Measurements from ENCODE around the gene ITLN1. TPM values are rescaled to one million over a fixed set of nuclear protein-coding genes. Genes with fewer than 3 reads are reported as not detected.

ITLN1 gene
- total RNA-seq, 2 donors from 2014 or later: not detected

DNA sequence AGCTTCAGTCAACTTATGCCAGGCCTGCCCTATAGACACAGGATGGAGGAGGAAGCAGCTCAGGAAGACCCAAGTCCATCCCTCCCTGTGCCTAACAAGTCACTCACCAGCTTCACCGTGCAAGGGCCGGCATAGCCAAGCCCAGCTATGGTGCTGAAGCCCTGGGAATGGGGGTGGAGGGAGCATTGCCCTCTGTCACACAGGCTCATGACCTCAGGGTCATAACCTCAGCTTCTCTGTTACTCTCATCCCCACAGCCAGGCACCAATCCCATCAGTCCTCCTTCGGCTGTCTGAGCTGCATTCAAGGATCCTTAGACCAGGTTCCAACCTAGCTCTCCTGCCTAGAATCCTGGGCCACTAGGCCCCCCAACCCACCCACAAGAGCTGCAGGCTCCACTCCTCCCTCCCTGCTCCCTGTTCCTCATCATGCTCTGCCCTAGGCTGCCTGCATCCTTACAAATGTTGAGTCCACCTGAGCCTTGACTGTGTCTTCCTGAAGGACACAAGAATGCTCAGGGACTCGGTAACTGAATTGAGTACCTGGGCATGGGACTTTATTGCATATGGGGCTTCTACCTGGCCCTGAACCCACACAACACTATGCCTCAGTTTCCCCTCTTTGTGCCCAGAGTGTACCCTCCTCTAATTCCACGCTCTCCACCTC, 24.0 kb downstream of the ITLN1 start:
- Mint-ChIP-seq H3K36me3 (ENCODE audit: insufficient read depth in 2 of 2) (no peaks in the 10 kb centered on the region), H3K27me3 (ENCODE audit: low read depth) (peaks cover 6% of the 10 kb centered on the region), H3K9me3 (no peaks in the 10 kb centered on the region), H3K4me3 (peak overlapping the region in 1 of 2 donors; percentile 21), H3K27ac (peak overlapping the region; percentile 39), H3K4me1 (ENCODE audit: low read depth) (peaks cover 33% of the 10 kb centered on the region)
- DNase-seq (no peak), ATAC-seq (replicated peaks in 1 of 2) (no peak)

DNA sequence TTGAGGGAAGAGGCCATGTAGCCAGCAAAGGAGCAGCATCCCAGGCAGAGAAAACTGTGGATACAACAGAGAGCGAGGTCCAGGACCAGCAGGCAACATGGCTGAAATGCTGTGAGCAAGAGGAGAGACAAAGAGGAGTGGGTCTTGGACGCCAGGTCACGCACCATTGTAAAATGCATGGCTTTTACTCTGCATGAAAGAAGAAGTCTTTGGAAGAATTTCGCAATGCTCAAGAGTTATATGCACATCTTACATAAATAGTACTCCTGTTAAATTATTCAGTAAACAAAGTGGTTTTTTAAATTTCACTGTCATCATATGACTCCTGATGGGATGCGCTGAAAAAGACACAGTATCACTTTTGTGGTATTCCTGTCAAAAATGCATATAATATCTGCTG, 25.8 kb downstream of the ITLN1 start:
- Mint-ChIP-seq H3K27ac (no peak overlapping the region), H3K27me3 (ENCODE audit: low read depth) (peaks cover 6% of the 10 kb centered on the region), H3K4me3 (no peak overlapping the region), H3K36me3 (ENCODE audit: insufficient read depth in 2 of 2) (no peaks in the 10 kb centered on the region), H3K4me1 (ENCODE audit: low read depth) (peaks cover 29% of the 10 kb centered on the region), H3K9me3 (no peaks in the 10 kb centered on the region)
- DNase-seq: no peak
- no peak for ATAC-seq (replicated peaks in 1 of 2)

DNA sequence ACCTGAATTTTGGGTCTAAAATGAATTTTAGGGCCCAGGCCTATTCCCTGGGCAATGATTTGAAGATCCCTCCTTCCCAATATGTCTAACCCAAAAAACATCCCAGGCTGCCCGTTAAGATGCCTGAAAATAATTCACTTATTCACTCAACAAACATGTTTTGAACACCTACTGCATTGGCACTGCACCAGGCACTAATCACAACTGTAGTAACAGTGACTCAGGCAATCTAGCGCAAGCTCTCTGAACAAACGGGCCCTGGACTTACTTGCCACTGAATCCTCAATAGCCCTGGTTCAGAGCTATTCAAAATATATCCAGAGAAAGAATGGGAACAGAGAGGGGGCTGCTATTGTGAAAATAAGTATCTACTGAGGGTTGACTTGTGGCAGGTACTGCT, 26.5 kb downstream of the ITLN1 start:
- Mint-ChIP-seq H3K27me3 (ENCODE audit: low read depth) (peaks cover under 1% of the 10 kb centered on the region), H3K9me3 (no peaks in the 10 kb centered on the region), H3K4me3 (no peak overlapping the region), H3K27ac (peak overlapping the region; percentile 23), H3K4me1 (ENCODE audit: low read depth) (peaks cover 27% of the 10 kb centered on the region), H3K36me3 (ENCODE audit: insufficient read depth in 2 of 2) (no peaks in the 10 kb centered on the region)
- ATAC-seq (replicated peaks in 1 of 2): no peak
- no peak for DNase-seq

DNA sequence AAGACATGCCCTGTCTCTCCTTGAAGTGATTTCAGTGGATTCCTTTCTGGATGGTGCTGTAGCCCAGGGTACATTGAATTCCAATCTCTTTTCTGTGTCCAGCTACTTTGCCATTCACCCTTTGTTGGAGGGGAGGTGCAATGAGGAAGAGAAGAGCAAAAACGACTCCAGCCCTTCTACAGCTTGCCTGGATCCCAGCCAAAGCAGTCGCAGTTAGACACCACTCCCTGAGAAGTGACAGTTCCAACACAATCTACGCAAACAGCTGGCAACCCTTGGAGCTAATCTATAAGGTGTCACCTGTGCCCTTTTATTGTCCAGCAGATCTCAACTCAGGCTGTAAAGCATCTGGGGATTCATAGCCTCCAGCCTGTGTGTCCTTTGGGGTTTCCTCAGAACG, 26.9 kb downstream of the ITLN1 start:
- Mint-ChIP-seq H3K27ac (no peak overlapping the region), H3K4me3 (no peak overlapping the region), H3K27me3 (ENCODE audit: low read depth) (no peaks in the 10 kb centered on the region), H3K4me1 (ENCODE audit: low read depth) (peaks cover 23% of the 10 kb centered on the region), H3K36me3 (ENCODE audit: insufficient read depth in 2 of 2) (no peaks in the 10 kb centered on the region), H3K9me3 (no peaks in the 10 kb centered on the region)
- ATAC-seq (replicated peaks in 1 of 2) (no peak), DNase-seq (no peak)

DNA sequence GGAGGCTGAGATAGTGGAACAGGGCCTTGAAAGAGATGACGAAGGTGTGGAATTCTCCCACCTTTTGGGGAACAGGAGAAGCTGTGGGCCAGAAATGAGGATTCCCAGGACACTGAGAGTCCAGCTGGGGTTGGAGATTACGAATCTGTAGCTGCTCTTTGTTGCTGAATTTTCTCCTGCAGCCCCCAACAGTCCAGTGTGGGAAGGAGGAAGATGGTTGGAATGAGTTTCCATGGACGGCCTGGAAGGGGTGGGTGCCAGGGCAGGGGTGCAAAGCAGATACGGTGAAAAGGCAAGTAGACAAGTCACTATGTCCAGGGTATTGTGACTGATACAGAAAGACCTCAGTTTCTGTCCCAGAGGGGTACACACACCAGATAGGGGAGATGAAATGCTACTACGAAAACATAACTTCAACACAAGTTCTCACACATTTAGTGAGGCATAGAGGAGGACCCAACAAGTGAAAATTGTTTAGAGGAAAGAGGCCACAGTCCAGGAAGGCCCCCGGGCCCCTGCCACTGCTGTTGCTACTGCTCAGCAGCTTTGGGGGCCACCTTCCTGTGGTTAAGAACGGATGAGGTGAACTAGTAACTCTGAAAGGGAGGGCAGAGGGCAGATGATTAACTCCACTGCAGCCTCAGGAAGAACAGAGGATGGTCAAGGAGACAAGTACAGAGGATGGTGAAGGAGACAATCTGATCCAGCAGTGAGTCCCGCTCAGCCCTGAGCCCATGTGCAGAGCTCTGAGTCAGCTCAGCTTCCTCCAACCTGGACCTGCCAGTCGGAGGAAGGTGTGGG, 29.6 kb downstream of the ITLN1 start:
- H3K27ac Mint-ChIP-seq: no peak overlapping the region
- no peaks in the 10 kb centered on the region for H3K27me3 Mint-ChIP-seq (ENCODE audit: low read depth)
- ATAC-seq (replicated peaks in 1 of 2): peak; percentile 66 to 78
- DNase-seq: peak; percentile 24 to 32
- no peaks in the 10 kb centered on the region for H3K36me3 Mint-ChIP-seq (ENCODE audit: insufficient read depth in 2 of 2)
- H3K4me1 Mint-ChIP-seq (ENCODE audit: low read depth): peaks cover 5% of the 10 kb centered on the region
- H3K9me3 Mint-ChIP-seq: no peaks in the 10 kb centered on the region
- H3K4me3 Mint-ChIP-seq: no peak overlapping the region

DNA sequence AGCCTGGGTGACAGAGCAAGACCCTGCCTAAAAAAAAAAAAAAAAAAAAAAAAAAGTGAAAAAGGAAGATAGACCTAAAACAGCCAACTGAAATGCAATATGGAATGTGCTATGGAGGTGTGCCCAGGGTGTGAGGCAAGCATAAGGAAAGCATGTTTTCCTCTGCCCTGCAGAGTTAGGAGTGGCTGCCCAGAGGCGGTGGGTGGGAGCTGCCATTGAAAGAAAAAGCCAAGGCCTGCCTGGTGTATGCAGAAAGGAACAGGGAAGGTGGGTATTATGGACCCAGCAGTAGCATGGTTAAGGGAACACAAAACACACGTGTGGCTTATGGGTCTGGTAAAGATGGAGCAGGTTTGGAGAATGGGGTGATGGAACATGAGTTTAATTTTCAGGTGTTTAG, 31.2 kb downstream of the ITLN1 start:
- DNase-seq (no peak), ATAC-seq (replicated peaks in 1 of 2) (no peak)
- peaks cover 5% of the 10 kb centered on the region for H3K4me1 Mint-ChIP-seq (ENCODE audit: low read depth)
- no peaks in the 10 kb centered on the region for H3K36me3 Mint-ChIP-seq (ENCODE audit: insufficient read depth in 2 of 2)
- H3K27ac Mint-ChIP-seq: no peak overlapping the region
- H3K4me3 Mint-ChIP-seq: no peak overlapping the region
- H3K9me3 Mint-ChIP-seq: no peaks in the 10 kb centered on the region
- no peaks in the 10 kb centered on the region for H3K27me3 Mint-ChIP-seq (ENCODE audit: low read depth)

DNA sequence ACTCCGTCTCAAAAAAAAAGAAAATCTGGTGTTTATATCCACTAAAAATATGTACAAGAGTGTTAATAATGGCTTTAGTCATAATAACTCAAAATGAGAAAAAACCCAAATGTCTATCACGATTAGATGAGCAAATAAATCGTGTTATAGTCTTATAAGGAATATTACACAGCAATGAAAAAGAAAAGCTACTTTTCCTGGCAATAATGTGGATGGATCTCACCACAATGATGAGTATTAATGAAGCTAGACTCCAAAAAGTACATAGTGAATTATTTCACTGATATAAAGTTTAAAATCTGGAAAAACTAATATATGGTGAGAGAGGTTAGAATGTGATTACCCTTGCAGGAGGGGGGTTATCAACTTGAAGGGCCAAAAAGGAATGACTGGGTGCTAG, 32.0 kb downstream of the ITLN1 start:
- Mint-ChIP-seq H3K4me1 (ENCODE audit: low read depth) (peaks cover 5% of the 10 kb centered on the region), H3K9me3 (peaks cover 0 to 2% of the 10 kb centered on the region in 2 donors), H3K27me3 (ENCODE audit: low read depth) (no peaks in the 10 kb centered on the region), H3K36me3 (ENCODE audit: insufficient read depth in 2 of 2) (no peaks in the 10 kb centered on the region), H3K27ac (no peak overlapping the region), H3K4me3 (no peak overlapping the region)
- ATAC-seq (replicated peaks in 1 of 2) (no peak), DNase-seq (no peak)

DNA sequence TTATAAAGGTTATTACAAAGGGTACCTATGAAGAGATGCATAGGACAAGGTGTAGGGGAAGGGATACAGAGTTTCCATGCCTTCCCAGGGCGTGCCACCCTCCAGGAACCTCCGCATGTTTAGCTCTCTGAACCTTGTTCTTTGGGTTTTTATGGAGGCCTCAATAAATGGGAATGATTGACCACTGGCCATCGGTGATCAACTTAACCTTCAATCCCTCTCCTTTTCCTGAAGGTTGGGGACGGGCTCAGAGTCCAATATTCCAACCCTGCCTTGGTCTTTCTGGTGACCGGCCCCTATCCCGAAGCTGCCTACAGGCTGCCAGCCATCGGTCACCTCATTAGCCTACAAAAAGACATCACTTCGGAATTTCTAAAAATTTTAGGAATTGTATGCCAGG, 34.0 kb downstream of the ITLN1 start:
- Mint-ChIP-seq H3K27me3 (ENCODE audit: low read depth) (no peaks in the 10 kb centered on the region), H3K4me3 (no peak overlapping the region), H3K9me3 (peaks cover 0 to 2% of the 10 kb centered on the region in 2 donors), H3K36me3 (ENCODE audit: insufficient read depth in 2 of 2) (no peaks in the 10 kb centered on the region), H3K4me1 (ENCODE audit: low read depth) (peaks cover 5% of the 10 kb centered on the region), H3K27ac (no peak overlapping the region)
- DNase-seq (no peak), ATAC-seq (replicated peaks in 1 of 2) (no peak)

DNA sequence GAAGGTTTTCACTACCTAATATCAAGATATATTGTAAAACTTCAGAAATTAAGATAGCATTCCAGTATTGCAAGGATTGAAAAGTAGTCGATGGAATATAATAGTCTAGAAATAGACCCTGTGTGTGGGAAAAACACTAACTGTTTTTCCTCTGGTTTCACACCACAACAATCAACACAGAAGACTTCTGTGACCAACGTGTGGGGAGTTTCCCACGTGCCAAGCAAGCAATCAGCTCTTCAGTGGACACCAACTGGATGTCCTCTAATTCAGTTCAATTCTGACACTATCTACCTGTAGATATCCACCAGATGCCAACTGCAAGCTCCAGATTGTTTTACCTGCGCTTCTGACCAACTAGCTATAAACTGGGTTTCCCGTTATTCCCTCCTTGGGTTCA, 34.4 kb downstream of the ITLN1 start:
- H3K36me3 Mint-ChIP-seq (ENCODE audit: insufficient read depth in 2 of 2): peaks cover 0 to 2% of the 10 kb centered on the region in 2 donors
- H3K9me3 Mint-ChIP-seq: peaks cover 0 to 2% of the 10 kb centered on the region in 2 donors
- DNase-seq: no peak
- peaks cover 5% of the 10 kb centered on the region for H3K4me1 Mint-ChIP-seq (ENCODE audit: low read depth)
- H3K27me3 Mint-ChIP-seq (ENCODE audit: low read depth): no peaks in the 10 kb centered on the region
- no peak overlapping the region for H3K27ac Mint-ChIP-seq
- H3K4me3 Mint-ChIP-seq: no peak overlapping the region
- no peak for ATAC-seq (replicated peaks in 1 of 2)

DNA sequence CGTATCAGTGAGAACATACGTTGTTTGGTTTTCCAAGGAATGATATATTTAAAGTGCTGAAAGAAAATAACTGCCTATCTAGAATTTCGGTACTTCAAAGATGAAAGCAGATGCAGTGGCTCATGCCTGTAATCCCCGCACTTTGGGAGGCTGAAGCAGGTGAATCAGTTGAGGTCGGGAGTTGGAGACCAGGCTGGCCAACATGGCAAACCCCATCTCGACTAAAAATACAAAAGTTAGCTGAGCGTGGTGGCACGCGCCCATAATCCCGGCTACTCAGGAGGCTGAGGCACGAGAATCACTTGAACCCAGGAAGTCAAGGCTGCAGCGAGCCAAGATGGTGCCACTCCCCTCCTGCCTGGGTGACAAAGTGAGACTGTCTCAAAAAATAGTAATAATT, 38.7 kb downstream of the ITLN1 start:
- ATAC-seq (replicated peaks in 1 of 2): no peak
- no peak overlapping the region for H3K27ac Mint-ChIP-seq
- H3K27me3 Mint-ChIP-seq (ENCODE audit: low read depth): no peaks in the 10 kb centered on the region
- H3K4me1 Mint-ChIP-seq (ENCODE audit: low read depth): no peaks in the 10 kb centered on the region
- no peak for DNase-seq
- H3K9me3 Mint-ChIP-seq: peaks cover 3 to 4% of the 10 kb centered on the region in 2 donors
- H3K4me3 Mint-ChIP-seq: no peak overlapping the region
- peaks cover 2 to 11% of the 10 kb centered on the region in 2 donors for H3K36me3 Mint-ChIP-seq (ENCODE audit: insufficient read depth in 2 of 2)

DNA sequence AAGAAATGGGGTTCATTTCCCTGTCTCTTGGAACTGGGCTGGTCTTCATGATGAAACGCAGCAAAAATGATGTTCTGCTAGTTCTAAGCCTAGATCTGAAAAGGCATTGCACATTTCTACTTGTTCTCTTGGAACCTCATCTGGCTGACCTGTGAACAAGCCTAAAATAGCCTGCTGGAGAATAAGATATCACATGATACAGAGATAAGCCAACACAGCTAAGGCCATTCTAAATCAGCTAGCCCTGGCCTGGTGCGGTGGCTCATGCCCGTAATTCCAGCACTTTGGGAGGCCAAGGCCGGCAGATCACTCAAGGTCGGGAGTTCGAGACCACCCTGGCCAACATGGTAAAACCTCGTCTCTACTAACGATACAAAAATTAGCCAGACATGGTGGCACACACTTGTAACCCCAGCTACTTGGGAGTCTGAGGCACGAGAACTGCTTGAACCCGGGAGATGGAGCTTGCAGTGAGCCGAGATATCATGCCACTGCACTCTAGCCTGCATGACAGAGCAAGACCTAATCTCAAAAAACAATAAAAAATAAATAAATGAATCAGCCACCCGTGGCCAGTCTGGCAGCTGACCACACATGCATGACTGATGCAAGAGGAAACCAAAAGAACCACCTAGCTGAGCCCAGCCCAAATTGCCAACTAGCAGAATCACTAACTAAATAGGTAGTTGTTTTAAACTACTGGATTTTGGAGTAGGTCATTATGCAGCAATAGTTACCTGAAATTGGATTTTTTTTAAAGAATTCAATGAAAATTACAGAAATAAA, 40.3 kb downstream of the ITLN1 start:
- H3K27me3 Mint-ChIP-seq (ENCODE audit: low read depth): no peaks in the 10 kb centered on the region
- peak overlapping the region; percentile 8 for H3K27ac Mint-ChIP-seq
- peaks cover 2 to 11% of the 10 kb centered on the region in 2 donors for H3K36me3 Mint-ChIP-seq (ENCODE audit: insufficient read depth in 2 of 2)
- no peak overlapping the region for H3K4me3 Mint-ChIP-seq
- H3K4me1 Mint-ChIP-seq (ENCODE audit: low read depth): no peaks in the 10 kb centered on the region
- peaks cover 3 to 4% of the 10 kb centered on the region in 2 donors for H3K9me3 Mint-ChIP-seq
- ATAC-seq (replicated peaks in 1 of 2): no peak
- no peak for DNase-seq

DNA sequence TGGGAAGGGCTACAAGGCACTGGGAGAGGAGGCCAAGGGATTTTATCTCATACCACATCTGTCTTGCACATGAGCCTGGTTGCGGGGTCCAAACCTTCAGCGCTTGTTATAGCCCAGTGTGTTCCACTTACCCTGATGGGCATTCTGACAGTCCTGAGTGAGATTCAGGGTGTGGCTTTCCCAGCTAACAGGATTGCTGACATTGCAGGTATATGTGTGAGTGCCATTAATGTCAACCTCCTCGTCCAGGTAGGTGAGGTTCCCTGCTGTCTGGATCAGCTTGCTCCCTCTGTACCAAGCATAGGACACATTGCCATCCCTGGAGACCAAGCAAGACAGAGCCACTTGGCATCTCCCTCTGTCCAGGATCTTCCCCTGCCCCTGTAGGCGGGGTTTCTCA, 43.9 kb downstream of the ITLN1 start:
- ATAC-seq (replicated peaks in 1 of 2) (no peak), DNase-seq (no peak)
- Mint-ChIP-seq H3K27ac (no peak overlapping the region), H3K9me3 (peaks cover 2 to 3% of the 10 kb centered on the region in 2 donors), H3K36me3 (ENCODE audit: insufficient read depth in 2 of 2) (peaks cover 2 to 11% of the 10 kb centered on the region in 2 donors), H3K4me3 (no peak overlapping the region), H3K4me1 (ENCODE audit: low read depth) (peaks cover 33% of the 10 kb centered on the region), H3K27me3 (ENCODE audit: low read depth) (no peaks in the 10 kb centered on the region)

DNA sequence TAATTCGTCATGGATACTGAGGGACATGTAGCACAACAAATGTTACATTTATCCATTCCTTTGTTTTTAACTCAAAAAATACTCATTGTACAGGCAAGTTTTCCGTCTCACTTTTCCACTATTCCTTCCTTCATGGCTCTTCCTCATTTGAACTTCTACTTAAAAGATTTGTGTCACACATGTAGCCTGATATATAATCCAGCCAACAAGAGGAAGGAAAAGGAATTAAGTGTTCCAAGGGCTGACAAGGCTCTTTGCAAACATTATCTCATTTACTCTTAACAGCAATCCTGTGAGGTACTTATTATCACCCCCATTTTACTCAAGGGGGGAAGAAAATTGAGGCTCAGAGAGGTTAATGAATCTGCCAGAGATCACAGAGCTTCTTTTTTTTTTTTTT, 45.2 kb downstream of the ITLN1 start:
- H3K4me3 Mint-ChIP-seq: no peak overlapping the region
- ATAC-seq (replicated peaks in 1 of 2) (no peak), DNase-seq (no peak)
- peaks cover 46% of the 10 kb centered on the region for H3K4me1 Mint-ChIP-seq (ENCODE audit: low read depth)
- no peaks in the 10 kb centered on the region for H3K9me3 Mint-ChIP-seq
- no peak overlapping the region for H3K27ac Mint-ChIP-seq
- H3K27me3 Mint-ChIP-seq (ENCODE audit: low read depth): no peaks in the 10 kb centered on the region
- peaks cover 0 to 3% of the 10 kb centered on the region in 2 donors for H3K36me3 Mint-ChIP-seq (ENCODE audit: insufficient read depth in 2 of 2)
